Thyroid gland (tissue), 4 donors: Measurements from ENCODE around the gene COL28A1.

Source experiments
- POLR2A ChIP-seq, 2 donors: fragments of 450-650 bp; IDR thresholded peaks; one replicate each; pipeline ENCODE4 v1.6.1; 2017; ENCODE audit warnings: antibody characterized with exemption in 2 of 2, mild to moderate bottlenecking in 2 of 2, moderate library complexity in 1 of 2
- TF ChIP-seq, protein P1 (sequence below), 6 experiments: fragments of 200-600 bp in 3 of 6; fragments of 450-650 bp in 3 of 6; sonication (generic) in 3 of 6; IDR thresholded peaks; one replicate each; pipeline ENCODE4 v1.5.1; 2016 to 2019; ENCODE audit warnings: antibody characterized with exemption in 6 of 6, mild to moderate bottlenecking in 2 of 6, inconsistent platforms in 1 of 6, moderate library complexity in 1 of 6

DNA sequence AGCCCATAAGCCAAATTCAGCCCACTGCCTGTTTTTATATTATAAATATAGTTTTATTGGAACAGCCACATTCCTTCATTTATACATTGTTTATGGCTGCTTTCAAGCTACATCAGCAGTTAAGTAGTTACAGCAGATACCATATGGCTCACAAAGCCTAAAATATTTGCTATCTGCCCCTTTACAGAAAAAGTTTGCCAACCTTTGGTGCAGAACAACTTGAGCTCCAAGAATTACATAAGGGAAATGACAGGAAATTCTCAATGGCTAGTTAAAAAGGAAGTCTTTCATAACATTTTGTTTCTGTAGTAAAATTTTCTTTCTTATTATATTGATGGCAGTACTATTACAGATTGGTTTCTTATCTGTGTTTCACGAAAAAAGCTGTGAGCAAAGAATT, 59.3 kb downstream of the COL28A1 start:
- no peak for TF ChIP-seq POLR2A (IDR thresholded peaks at IDR 0.05)
- TF ChIP-seq, protein P1, sequence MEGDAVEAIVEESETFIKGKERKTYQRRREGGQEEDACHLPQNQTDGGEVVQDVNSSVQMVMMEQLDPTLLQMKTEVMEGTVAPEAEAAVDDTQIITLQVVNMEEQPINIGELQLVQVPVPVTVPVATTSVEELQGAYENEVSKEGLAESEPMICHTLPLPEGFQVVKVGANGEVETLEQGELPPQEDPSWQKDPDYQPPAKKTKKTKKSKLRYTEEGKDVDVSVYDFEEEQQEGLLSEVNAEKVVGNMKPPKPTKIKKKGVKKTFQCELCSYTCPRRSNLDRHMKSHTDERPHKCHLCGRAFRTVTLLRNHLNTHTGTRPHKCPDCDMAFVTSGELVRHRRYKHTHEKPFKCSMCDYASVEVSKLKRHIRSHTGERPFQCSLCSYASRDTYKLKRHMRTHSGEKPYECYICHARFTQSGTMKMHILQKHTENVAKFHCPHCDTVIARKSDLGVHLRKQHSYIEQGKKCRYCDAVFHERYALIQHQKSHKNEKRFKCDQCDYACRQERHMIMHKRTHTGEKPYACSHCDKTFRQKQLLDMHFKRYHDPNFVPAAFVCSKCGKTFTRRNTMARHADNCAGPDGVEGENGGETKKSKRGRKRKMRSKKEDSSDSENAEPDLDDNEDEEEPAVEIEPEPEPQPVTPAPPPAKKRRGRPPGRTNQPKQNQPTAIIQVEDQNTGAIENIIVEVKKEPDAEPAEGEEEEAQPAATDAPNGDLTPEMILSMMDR (IDR thresholded peaks at IDR 0.05): no peak
